ENCODE data around the gene KCTD17. TPM values are rescaled to one million over a fixed set of nuclear protein-coding genes. Genes with fewer than 3 reads are reported as not detected.

Gene KCTD17
- polyA plus RNA-seq, 3 donors = 8.4 to 40.0 (median 9.0) TPM

DNA sequence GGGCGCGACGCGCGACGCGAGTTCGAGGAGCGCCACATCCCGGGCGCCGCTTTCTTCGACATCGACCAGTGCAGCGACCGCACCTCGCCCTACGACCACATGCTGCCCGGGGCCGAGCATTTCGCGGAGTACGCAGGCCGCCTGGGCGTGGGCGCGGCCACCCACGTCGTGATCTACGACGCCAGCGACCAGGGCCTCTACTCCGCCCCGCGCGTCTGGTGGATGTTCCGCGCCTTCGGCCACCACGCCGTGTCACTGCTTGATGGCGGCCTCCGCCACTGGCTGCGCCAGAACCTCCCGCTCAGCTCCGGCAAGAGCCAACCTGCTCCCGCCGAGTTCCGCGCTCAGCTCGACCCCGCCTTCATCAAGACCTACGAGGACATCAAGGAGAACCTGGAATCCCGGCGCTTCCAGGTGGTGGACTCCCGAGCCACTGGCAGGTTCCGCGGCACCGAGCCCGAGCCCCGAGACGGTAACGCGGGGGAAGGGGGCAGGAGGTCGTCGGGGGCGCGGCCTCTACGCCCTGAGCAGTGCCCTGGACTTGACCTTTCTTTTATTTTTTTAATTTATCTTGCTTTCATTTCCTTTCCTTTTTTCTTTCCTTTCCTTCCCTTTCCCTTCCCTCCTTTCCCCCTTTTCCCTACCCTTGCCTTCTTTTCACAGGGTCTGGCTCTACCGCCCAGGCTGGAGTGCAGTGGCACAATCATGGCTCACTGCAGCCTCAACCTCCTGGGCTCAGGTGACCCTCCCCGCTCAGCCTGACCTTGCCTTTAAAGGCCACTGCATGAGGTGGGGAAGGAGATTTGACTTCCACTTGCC lies 27.0 kb upstream of the KCTD17 start:
- 97% methylated on average over 65 of the region's 71 CpGs for WGBS (ENCODE audit: insufficient coverage)
- H3K27ac Mint-ChIP-seq = no peak overlapping the region
- H3K4me1 Mint-ChIP-seq = peaks cover 20% of the 10 kb centered on the region
- Histone ChIP-seq H3K4me3 (replicated peaks in 1 of 3; ENCODE audit: low read depth in 2 of 3, low read length in 3 of 3) (no peak overlapping the region), H3K4me2 (replicated peaks; ENCODE audit: extremely low read depth, low read length, poor library complexity, severe bottlenecking) (no peak overlapping the region), H3K27ac (ENCODE audit: low read depth in 1 of 2, low read length in 2 of 2) (no peak overlapping the region), H4K20me1 (ENCODE audit: insufficient read depth, low read length) (peaks cover 8% of the 10 kb centered on the region), H3K27me3 (ENCODE audit: control insufficient read depth in 2 of 2, insufficient read depth in 2 of 2, low read length in 2 of 2) (no peaks in the 10 kb centered on the region), H3K79me2 (ENCODE audit: insufficient read depth, low read length) (peaks cover 20% of the 10 kb centered on the region), H3K9me3 (replicated peaks in 1 of 2; ENCODE audit: control insufficient read depth in 1 of 2, insufficient read depth in 1 of 2, low read length in 2 of 2) (no peaks in the 10 kb centered on the region), H3K36me3 (replicated peaks in 1 of 2; ENCODE audit: control insufficient read depth in 1 of 2, insufficient read depth in 2 of 2, low read length in 2 of 2) (peaks cover 24 to 51% of the 10 kb centered on the region in 2 donors), H2AFZ (ENCODE audit: insufficient read depth, low read depth, low read length, poor library complexity, severe bottlenecking) (no peak overlapping the region), H3K9ac (ENCODE audit: insufficient read depth, low read length, poor library complexity, severe bottlenecking) (no peak overlapping the region), H3K4me1 (ENCODE audit: control insufficient read depth in 1 of 2, insufficient read depth in 2 of 2, low read length in 2 of 2) (peaks cover 10 to 11% of the 10 kb centered on the region in 2 donors)
- intact Hi-C loops (cut with micrococcal nuclease) = no loop called here
- H3K9me3 Mint-ChIP-seq = no peaks in the 10 kb centered on the region
- peaks cover 28 to 35% of the 10 kb centered on the region in 2 donors for H3K36me3 Mint-ChIP-seq
- peaks cover 0 to 2% (median 1%) of the 10 kb centered on the region in 3 donors for H3K27me3 Mint-ChIP-seq (ENCODE audit: low read depth in 3 of 3)
- TF ChIP-seq, protein P1, sequence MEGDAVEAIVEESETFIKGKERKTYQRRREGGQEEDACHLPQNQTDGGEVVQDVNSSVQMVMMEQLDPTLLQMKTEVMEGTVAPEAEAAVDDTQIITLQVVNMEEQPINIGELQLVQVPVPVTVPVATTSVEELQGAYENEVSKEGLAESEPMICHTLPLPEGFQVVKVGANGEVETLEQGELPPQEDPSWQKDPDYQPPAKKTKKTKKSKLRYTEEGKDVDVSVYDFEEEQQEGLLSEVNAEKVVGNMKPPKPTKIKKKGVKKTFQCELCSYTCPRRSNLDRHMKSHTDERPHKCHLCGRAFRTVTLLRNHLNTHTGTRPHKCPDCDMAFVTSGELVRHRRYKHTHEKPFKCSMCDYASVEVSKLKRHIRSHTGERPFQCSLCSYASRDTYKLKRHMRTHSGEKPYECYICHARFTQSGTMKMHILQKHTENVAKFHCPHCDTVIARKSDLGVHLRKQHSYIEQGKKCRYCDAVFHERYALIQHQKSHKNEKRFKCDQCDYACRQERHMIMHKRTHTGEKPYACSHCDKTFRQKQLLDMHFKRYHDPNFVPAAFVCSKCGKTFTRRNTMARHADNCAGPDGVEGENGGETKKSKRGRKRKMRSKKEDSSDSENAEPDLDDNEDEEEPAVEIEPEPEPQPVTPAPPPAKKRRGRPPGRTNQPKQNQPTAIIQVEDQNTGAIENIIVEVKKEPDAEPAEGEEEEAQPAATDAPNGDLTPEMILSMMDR (IDR thresholded peaks at IDR 0.05) = no peak
- H3K4me3 Mint-ChIP-seq = no peak overlapping the region
- DNase-seq = no peak

DNA sequence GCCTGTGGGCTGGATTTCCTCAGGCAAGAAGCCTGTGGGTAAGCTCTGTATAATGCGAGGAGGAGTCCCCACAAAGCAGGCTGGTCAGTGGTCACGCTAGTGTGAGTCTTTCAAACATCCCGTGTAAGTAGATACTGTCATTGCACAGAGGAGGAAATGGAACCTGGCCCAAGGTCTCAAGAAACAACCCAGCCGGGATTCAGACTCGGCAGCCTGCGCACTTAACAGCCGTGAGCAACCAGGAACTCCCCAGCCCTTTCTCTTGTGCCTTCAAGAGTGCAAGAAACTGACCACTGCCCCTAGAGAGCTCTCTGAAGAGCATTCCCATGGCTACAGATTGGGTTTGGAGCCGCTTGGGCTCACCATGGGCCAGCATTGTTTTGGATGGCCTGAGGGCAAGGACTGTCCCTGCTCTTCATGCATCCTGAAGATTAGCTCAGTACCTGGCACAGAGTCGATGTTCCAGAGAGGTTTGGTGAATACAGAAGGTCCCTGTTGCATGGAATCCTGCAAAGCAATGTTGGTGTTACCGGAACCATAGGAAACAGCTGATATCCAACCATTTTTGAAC lies 26.0 kb upstream of the KCTD17 start:
- Histone ChIP-seq H3K9ac (ENCODE audit: insufficient read depth, low read length, poor library complexity, severe bottlenecking) (no peak overlapping the region), H4K20me1 (ENCODE audit: insufficient read depth, low read length) (peaks cover 8% of the 10 kb centered on the region), H3K4me2 (replicated peaks; ENCODE audit: extremely low read depth, low read length, poor library complexity, severe bottlenecking) (no peak overlapping the region), H3K4me3 (replicated peaks in 1 of 3; ENCODE audit: low read depth in 2 of 3, low read length in 3 of 3) (no peak overlapping the region), H3K36me3 (replicated peaks in 1 of 2; ENCODE audit: control insufficient read depth in 1 of 2, insufficient read depth in 2 of 2, low read length in 2 of 2) (peaks cover 31 to 61% of the 10 kb centered on the region in 2 donors), H3K9me3 (replicated peaks in 1 of 2; ENCODE audit: control insufficient read depth in 1 of 2, insufficient read depth in 1 of 2, low read length in 2 of 2) (no peaks in the 10 kb centered on the region), H3K27ac (ENCODE audit: low read depth in 1 of 2, low read length in 2 of 2) (no peak overlapping the region), H3K4me1 (ENCODE audit: control insufficient read depth in 1 of 2, insufficient read depth in 2 of 2, low read length in 2 of 2) (peaks cover 2 to 6% of the 10 kb centered on the region in 2 donors), H3K27me3 (ENCODE audit: control insufficient read depth in 2 of 2, insufficient read depth in 2 of 2, low read length in 2 of 2) (no peaks in the 10 kb centered on the region), H2AFZ (ENCODE audit: insufficient read depth, low read depth, low read length, poor library complexity, severe bottlenecking) (no peak overlapping the region), H3K79me2 (ENCODE audit: insufficient read depth, low read length) (peaks cover 12% of the 10 kb centered on the region)
- intact Hi-C loops (cut with micrococcal nuclease) = no loop called here
- Mint-ChIP-seq H3K27me3 (ENCODE audit: low read depth in 3 of 3) (peaks cover 0 to 2% (median 1%) of the 10 kb centered on the region in 3 donors), H3K4me3 (no peak overlapping the region), H3K4me1 (peaks cover 12% of the 10 kb centered on the region), H3K9me3 (no peaks in the 10 kb centered on the region), H3K36me3 (peaks cover 35 to 45% of the 10 kb centered on the region in 2 donors), H3K27ac (peak overlapping the region in 1 of 7 donors; percentile 52)
- whole genome bisulfite sequencing (ENCODE audit: insufficient coverage) = 96% methylated on average over 10 of the region's 10 CpGs
- DNase-seq = no peak
- TF ChIP-seq, protein P1 (IDR thresholded peaks at IDR 0.05) = no peak
